HL-60 (cell line): Measurements from ENCODE around the gene KLHL22.

Experiments used
- DNase-seq, 2 experiments: peaks; one replicate each; pipeline ENCODE4 v3.0.0-alpha.2; 2010 to 2020; ENCODE audit warnings: low read depth in 1 of 2, low spot score in 1 of 2
- H3K27ac ChIP-seq: fragments of 250-450 bp; sonication (Bioruptor Pico); replicated peaks from 2 replicates; pipeline ENCODE4 v1.5.1; 2020; ENCODE audit warnings: mild to moderate bottlenecking, moderate library complexity
- H3K27me3 ChIP-seq: fragments of 250-450 bp; sonication (Bioruptor Pico); 2 replicates; pipeline ENCODE4 v1.5.1; 2021; ENCODE audit warnings: mild to moderate bottlenecking, moderate library complexity; ENCODE audit not compliant: insufficient read depth, poor library complexity, severe bottlenecking
- H3K4me3 ChIP-seq: replicated peaks from 2 replicates; pipeline ENCODE4 v1.5.1; 2011; ENCODE audit warnings: mild to moderate bottlenecking, control low read depth, low read length; ENCODE audit not compliant: insufficient read depth
- CTCF ChIP-seq: IDR thresholded peaks from one replicate; pipeline ENCODE4 v1.5.1; 2011; ENCODE audit warnings: low read length, control low read depth, inconsistent platforms; ENCODE audit not compliant: insufficient read depth
- GABPA ChIP-seq: IDR thresholded peaks from 2 replicates; pipeline ENCODE4 v1.6.1; 2012; ENCODE audit warnings: low read depth
- POLR2AphosphoS5 ChIP-seq: IDR thresholded peaks from 2 replicates; pipeline ENCODE4 v1.6.1; 2012; ENCODE audit warnings: low read depth
- SPI1 ChIP-seq: IDR thresholded peaks from 2 replicates; pipeline ENCODE4 v1.6.1; 2012; ENCODE audit warnings: low read depth, mild to moderate bottlenecking, borderline replicate concordance
- TF ChIP-seq, protein P1 (sequence below): IDR thresholded peaks from 2 replicates; pipeline ENCODE4 v1.6.1; 2012; ENCODE audit warnings: low read depth; ENCODE audit not compliant: insufficient replicate concordance

The KLHL22 gene

GRCh38 chr22:20408891-20409290, 86.7 kb downstream of the KLHL22 start:
- Histone ChIP-seq H3K27ac (no peak overlapping the region), H3K27me3 (no peaks in the 10 kb centered on the region), H3K4me3 (no peak overlapping the region)
- DNase-seq, result no peak
- no peak for TF ChIP-seq POLR2AphosphoS5
- no peak for TF ChIP-seq GABPA
- no peak for TF ChIP-seq CTCF
- TF ChIP-seq SPI1, result no peak

- no peak overlapping the region for H3K4me3 ChIP-seq
- no peak for DNase-seq
- no peaks in the 10 kb centered on the region for H3K27me3 ChIP-seq
- H3K27ac ChIP-seq, result no peak overlapping the region
- no peak for TF ChIP-seq GABPA
- TF ChIP-seq CTCF, result no peak
- no peak for TF ChIP-seq POLR2AphosphoS5
- TF ChIP-seq SPI1, result no peak
- TF ChIP-seq, protein P1, sequence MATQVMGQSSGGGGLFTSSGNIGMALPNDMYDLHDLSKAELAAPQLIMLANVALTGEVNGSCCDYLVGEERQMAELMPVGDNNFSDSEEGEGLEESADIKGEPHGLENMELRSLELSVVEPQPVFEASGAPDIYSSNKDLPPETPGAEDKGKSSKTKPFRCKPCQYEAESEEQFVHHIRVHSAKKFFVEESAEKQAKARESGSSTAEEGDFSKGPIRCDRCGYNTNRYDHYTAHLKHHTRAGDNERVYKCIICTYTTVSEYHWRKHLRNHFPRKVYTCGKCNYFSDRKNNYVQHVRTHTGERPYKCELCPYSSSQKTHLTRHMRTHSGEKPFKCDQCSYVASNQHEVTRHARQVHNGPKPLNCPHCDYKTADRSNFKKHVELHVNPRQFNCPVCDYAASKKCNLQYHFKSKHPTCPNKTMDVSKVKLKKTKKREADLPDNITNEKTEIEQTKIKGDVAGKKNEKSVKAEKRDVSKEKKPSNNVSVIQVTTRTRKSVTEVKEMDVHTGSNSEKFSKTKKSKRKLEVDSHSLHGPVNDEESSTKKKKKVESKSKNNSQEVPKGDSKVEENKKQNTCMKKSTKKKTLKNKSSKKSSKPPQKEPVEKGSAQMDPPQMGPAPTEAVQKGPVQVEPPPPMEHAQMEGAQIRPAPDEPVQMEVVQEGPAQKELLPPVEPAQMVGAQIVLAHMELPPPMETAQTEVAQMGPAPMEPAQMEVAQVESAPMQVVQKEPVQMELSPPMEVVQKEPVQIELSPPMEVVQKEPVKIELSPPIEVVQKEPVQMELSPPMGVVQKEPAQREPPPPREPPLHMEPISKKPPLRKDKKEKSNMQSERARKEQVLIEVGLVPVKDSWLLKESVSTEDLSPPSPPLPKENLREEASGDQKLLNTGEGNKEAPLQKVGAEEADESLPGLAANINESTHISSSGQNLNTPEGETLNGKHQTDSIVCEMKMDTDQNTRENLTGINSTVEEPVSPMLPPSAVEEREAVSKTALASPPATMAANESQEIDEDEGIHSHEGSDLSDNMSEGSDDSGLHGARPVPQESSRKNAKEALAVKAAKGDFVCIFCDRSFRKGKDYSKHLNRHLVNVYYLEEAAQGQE, result no peak
Measured at GRCh38 chr22:20407829-20408228, 87.8 kb downstream of the KLHL22 start.

- no peak overlapping the region for H3K27ac ChIP-seq
- DNase-seq, result no peak
- no peaks in the 10 kb centered on the region for H3K27me3 ChIP-seq
- TF ChIP-seq, protein P1, result no peak
- TF ChIP-seq POLR2AphosphoS5 (no peak), GABPA (no peak), SPI1 (no peak), CTCF (no peak)
- no peak overlapping the region for H3K4me3 ChIP-seq
Measured at GRCh38 chr22:20406686-20407408, 88.7 kb downstream of the KLHL22 start.
